Glutamatergic neuron (in vitro differentiated cells): ENCODE measurements around the gene POLD2. TPM values are rescaled to one million over a fixed set of nuclear protein-coding genes. Genes with fewer than 3 reads are reported as not detected.

Source experiments
- DNase-seq: peaks from one replicate; pipeline ENCODE4 v3.0.0; 2022
- H3K27ac Mint-ChIP-seq: one replicate; pipeline ENCODE4 v1.8.0; 2020; ENCODE audit warnings: mild to moderate bottlenecking, mixed read lengths, inconsistent platforms; ENCODE audit not compliant: unreplicated experiment
- H3K27me3 Mint-ChIP-seq: one replicate; pipeline ENCODE4 v1.8.0; 2020; ENCODE audit warnings: mild to moderate bottlenecking, moderate library complexity, mixed read lengths, inconsistent platforms; ENCODE audit not compliant: unreplicated experiment
- H3K36me3 Mint-ChIP-seq: one replicate; pipeline ENCODE4 v1.8.0; 2020; ENCODE audit warnings: mild to moderate bottlenecking, mixed read lengths, inconsistent platforms; ENCODE audit not compliant: unreplicated experiment
- H3K4me1 Mint-ChIP-seq: one replicate; pipeline ENCODE4 v1.8.0; 2020; ENCODE audit warnings: mild to moderate bottlenecking, low read depth, mixed read lengths, inconsistent platforms; ENCODE audit not compliant: unreplicated experiment
- H3K4me3 Mint-ChIP-seq: one replicate; pipeline ENCODE4 v1.8.0; 2020; ENCODE audit warnings: mild to moderate bottlenecking, mixed read lengths, inconsistent platforms; ENCODE audit not compliant: unreplicated experiment
- H3K9me3 Mint-ChIP-seq: one replicate; pipeline ENCODE4 v1.8.0; 2020; ENCODE audit warnings: mild to moderate bottlenecking, moderate library complexity, mixed read lengths, inconsistent platforms; ENCODE audit not compliant: unreplicated experiment
- total RNA-seq: library from RNA; stranded (reverse); fragmentation: NEBNext Ultra II Directional; extraction: Animal tissue kit (Norgen Biotek cat#: 25700); gene quantifications from one replicate; pipeline ENCODE4 v1.2.1, GENCODE V29; 2021; ENCODE audit not compliant: unreplicated experiment
- TF ChIP-seq, protein P1 (sequence below): fragments of 200-600 bp; sonication (generic); IDR thresholded peaks from one replicate; pipeline ENCODE4 v1.5.0; 2021; ENCODE audit not compliant: partially characterized antibody, unreplicated experiment

POLD2 gene
- total RNA-seq, 1 donor from 2014 or later: 71.2 TPM

DNA sequence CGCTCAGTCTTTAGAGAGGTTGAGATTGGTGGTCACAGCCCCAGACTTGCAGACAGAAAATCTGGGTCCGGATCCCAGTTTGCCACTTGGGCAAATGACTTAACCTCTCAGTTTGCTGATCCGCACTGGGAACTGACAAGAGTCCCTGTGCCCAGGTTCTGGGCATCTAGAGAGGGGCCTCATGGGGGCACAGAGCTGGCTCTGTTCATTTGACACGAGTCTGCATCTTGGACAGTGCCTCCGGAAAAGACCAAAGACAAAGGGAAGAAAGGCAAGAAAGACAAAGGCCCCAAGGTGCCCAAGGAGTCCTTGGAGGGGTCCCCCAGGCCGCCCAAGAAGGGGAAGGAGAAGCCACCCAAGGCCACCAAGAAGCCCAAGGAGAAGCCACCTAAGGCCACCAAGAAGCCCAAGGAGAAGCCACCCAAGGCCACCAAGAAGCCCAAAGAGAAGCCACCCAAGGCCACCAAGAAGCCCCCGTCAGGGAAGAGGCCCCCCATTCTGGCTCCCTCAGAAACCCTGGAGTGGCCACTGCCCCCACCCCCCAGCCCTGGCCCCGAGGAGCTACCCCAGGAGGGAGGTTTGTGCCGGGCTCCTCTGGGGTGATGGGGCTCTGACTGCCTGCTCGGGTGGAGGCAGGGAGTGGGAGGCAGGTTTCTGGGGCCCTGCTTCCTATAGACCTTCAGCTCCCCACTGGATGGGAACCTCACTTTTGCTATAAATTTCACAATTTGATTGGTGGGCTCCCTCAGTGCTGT, 16.9 kb downstream of the POLD2 start:
- no peak overlapping the region for H3K4me3 Mint-ChIP-seq
- H3K27ac Mint-ChIP-seq: no peak overlapping the region
- peaks cover 2% of the 10 kb centered on the region for H3K4me1 Mint-ChIP-seq
- no peaks in the 10 kb centered on the region for H3K36me3 Mint-ChIP-seq
- H3K9me3 Mint-ChIP-seq: no peaks in the 10 kb centered on the region
- TF ChIP-seq, protein P1, sequence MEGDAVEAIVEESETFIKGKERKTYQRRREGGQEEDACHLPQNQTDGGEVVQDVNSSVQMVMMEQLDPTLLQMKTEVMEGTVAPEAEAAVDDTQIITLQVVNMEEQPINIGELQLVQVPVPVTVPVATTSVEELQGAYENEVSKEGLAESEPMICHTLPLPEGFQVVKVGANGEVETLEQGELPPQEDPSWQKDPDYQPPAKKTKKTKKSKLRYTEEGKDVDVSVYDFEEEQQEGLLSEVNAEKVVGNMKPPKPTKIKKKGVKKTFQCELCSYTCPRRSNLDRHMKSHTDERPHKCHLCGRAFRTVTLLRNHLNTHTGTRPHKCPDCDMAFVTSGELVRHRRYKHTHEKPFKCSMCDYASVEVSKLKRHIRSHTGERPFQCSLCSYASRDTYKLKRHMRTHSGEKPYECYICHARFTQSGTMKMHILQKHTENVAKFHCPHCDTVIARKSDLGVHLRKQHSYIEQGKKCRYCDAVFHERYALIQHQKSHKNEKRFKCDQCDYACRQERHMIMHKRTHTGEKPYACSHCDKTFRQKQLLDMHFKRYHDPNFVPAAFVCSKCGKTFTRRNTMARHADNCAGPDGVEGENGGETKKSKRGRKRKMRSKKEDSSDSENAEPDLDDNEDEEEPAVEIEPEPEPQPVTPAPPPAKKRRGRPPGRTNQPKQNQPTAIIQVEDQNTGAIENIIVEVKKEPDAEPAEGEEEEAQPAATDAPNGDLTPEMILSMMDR: no peak
- H3K27me3 Mint-ChIP-seq: peaks cover 9% of the 10 kb centered on the region
- no peak for DNase-seq

DNA sequence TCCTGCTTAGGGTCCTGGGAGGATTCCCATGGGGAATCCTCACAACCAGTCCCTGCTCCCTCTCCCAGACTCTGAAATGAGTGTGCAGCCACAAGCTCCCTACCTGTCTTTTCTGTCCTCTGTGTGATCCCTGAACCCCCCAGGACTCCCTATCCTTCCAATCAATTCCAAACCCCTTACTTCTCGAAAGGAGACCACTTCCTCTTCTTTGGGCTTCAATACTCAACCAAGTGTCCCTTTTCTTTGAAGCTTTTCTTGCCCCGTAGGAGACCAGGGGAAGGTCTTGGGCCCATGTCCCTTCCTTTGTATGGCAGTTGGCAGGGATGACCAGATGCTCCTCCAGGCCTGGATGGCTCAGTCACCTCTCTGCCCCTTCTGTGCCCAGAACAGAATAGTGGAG, 17.5 kb downstream of the POLD2 start:
- Mint-ChIP-seq H3K36me3 (no peaks in the 10 kb centered on the region), H3K27ac (no peak overlapping the region), H3K27me3 (peaks cover 9% of the 10 kb centered on the region), H3K9me3 (no peaks in the 10 kb centered on the region), H3K4me1 (peaks cover 2% of the 10 kb centered on the region), H3K4me3 (peak overlapping the region; percentile 77)
- TF ChIP-seq, protein P1: no peak
- no peak for DNase-seq

DNA sequence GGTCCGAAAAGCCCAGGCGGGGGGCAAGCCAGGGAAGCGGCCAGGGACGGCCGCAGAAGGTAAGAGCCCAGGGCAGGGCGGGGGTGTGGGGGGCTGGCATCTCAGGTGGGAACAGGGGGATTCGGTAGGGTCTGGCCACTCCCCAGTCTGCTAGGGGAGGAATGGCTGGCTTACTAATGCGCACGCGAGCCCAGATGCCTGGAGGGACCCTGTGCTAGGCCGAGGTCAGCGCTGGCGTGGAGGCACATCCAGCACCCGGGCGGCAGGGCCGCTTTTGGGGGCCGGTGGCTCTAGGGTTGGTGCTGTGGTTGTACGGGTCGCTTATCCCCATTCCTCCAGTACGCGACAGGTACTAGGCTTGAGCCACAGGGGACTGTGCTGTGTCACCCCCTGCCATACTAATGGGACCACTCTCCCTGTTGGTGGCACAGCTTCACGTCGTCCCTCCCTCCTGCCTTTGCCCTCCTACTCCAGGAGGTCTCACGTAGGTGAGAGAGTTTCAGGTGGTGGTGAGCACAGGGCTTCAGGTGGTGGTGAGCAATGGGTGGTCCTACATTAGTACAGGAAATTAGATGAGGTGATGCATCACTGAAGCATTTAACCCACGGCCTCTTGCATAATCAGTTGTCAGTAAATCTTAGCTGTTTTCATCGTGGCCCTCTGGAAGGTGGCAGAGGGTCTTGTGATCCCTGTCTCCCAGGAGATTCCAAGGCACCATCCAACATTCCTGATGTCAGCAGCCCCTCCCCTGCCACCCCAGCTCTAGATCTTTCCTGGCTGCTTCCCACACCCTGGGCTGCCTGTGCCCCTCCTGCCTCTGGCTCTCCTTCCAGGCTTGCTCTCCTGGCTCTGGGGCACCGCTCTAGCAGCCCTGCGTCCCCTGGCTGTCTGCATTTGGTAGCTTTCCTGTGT, 18.2 kb downstream of the POLD2 start:
- Mint-ChIP-seq H3K27ac (no peak overlapping the region), H3K27me3 (peaks cover 9% of the 10 kb centered on the region), H3K9me3 (no peaks in the 10 kb centered on the region), H3K36me3 (no peaks in the 10 kb centered on the region), H3K4me1 (peaks cover 6% of the 10 kb centered on the region), H3K4me3 (peak overlapping the region; percentile 77)
- TF ChIP-seq, protein P1: no peak
- DNase-seq: no peak

DNA sequence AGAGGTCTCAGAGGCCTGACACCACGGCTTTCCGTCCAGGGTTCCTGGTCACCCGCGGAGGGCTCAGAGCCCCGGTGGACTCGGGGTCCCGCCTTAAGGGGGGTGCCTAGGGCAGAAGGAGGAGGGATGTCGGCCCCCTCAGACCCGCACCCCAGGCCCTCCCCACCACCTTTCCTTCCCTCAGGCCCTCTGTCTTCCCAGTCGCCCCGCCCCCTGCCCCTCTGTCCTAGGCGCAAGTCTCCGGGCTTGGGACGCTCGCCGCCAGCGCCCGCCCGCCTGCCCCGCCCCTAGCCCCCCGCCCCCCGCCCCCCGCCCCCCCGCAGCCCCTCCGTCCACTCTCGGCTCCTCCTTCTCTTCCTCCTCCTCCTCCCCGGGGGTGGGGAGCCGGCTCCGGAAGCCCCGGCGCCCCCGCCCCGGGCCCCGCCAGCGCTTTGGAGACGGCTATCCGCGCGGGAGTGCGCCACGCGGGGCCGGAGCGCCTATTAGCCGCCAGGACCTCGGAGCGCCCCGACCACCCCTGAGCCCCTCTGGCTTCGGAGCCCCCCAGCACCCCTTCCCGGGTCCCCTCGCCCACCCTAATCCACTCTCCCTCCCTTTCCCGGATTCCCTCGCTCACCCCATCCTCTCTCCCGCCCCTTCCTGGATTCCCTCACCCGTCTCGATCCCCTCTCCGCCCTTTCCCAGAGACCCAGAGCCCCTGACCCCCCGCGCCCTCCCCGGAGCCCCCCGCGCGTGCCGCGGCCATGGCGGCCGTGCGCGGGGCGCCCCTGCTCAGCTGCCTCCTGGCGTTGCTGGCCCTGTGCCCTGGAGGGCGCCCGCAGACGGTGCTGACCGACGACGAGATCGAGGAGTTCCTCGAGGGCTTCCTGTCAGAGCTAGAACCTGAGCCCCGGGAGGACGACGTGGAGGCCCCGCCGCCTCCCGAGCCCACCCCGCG, 19.2 kb downstream of the POLD2 start, which contains the start of gene AEBP1:
TSS of gene AEBP1 (plus strand) at position 423 of the 937 bp plus-strand sequence. CDS start at position 744, 321 bp downstream.
- Mint-ChIP-seq H3K4me3 (peak within 1 kb of the TSS; percentile 77), H3K27ac (no peak within 1 kb of the TSS), H3K9me3 (no peaks in the 10 kb centered on the region), H3K4me1 (peaks cover 10% of the 10 kb centered on the region), H3K27me3 (peaks cover 9% of the 10 kb centered on the region), H3K36me3 (no peaks in the 10 kb centered on the region)
- peak; percentile 60 for DNase-seq
- TF ChIP-seq, protein P1: no peak
